Epithelial cell of umbilical artery (primary cell): ENCODE results near the gene CLOCK. TPM values are rescaled to one million over a fixed set of nuclear protein-coding genes. Genes with fewer than 3 reads are reported as not detected.

Experiments used
- total RNA-seq: library from RNA; depleted of rRNA; stranded (reverse); fragments of >200 nt; gene quantifications from 2 replicates; pipeline ENCODE4 v1.2.3, GENCODE V29; 2014

CLOCK gene
- total RNA-seq, result 13.0 and 21.1 TPM in 2 replicates

GRCh38 chr4:55546756-55547465 is at the start of gene CLOCK:
Gene CLOCK (minus strand): TSS chr4:55546909. CDS start chr4:55482785, 64,124 bp downstream.

GRCh38 chr4:55592014-55592413 is 45.3 kb upstream of the CLOCK start, which contains the start of gene PDCL2:
Gene PDCL2 (minus strand): TSS chr4:55592245. CDS start chr4:55592109, 136 bp downstream.

GRCh38 chr4:55395529-55396307 is 151.0 kb downstream of the CLOCK start, which contains the start of gene TMEM165:
Gene TMEM165 (plus strand): TSS chr4:55395957. CDS start chr4:55396190, 233 bp downstream.

Other genes starting within 250 kb of the CLOCK start
- gene SRD5A3, start 200.7 kb downstream of the CLOCK start, total RNA-seq, result 6.2 and 6.8 TPM in 2 replicates
- gene TMEM165, start 151.0 kb downstream of the CLOCK start, total RNA-seq, result 129 and 158 TPM in 2 replicates
- gene PDCL2, start 45.3 kb upstream of the CLOCK start, total RNA-seq, result not detected in 2 replicates
- gene NMU, start 89.4 kb upstream of the CLOCK start, total RNA-seq, result not detected in 2 replicates